Endothelial cell of umbilical vein (primary cell): ENCODE measurements around the gene NACAD. TPM values are rescaled to one million over a fixed set of nuclear protein-coding genes. Genes with fewer than 3 reads are reported as not detected.

ENCODE experiments used
- BruUV-seq: library from RNA; stranded (reverse); fragments of 400-500 nt; replicated peaks from 2 replicates; lab custom pipeline; 2021; lab: Mats Ljungman, UMichigan
- CTCF ChIA-PET: fragments of 300-600, 350-600 bp; sonication (Branson Sonifier 250); formaldehyde crosslinking; loops from one replicate; lab custom pipeline; 2021; ENCODE audit warnings: antibody characterized with exemption, inconsistent platforms; lab: Charles Lee
- POLR2A ChIA-PET: fragments of 300-600, 350-600 bp; sonication (Branson Sonifier 250); formaldehyde crosslinking; loops from one replicate; lab custom pipeline; 2021; ENCODE audit warnings: antibody characterized with exemption, inconsistent platforms; lab: Charles Lee
- DNase-seq: peaks from one replicate; pipeline ENCODE4 v3.0.0-alpha.2; 2011; ENCODE audit warnings: low read depth, low spot score
- FAIRE-seq: peaks from 2 replicates; lab custom pipeline; 2011; peaks lifted over from hg19 to GRCh38; lab: Jason Lieb, UNC
- H2AFZ ChIP-seq: 2 replicates; pipeline ENCODE4 v1.6.0; 2012; ENCODE audit warnings: low read depth, low read length, control low read depth, inconsistent platforms
- H3K27ac ChIP-seq: 2 replicates; pipeline ENCODE4 v1.5.1; 2011; ENCODE audit warnings: low read depth, mild to moderate bottlenecking, control low read depth, low read length, moderate library complexity; ENCODE audit not compliant: insufficient read depth
- H3K27me3 ChIP-seq, 2 experiments: 2 replicates each; pipeline versions ENCODE4 v1.6.0 to v1.6.1; 2011; ENCODE audit warnings: low read length in 2 of 2, mixed read lengths in 1 of 2; ENCODE audit not compliant: control insufficient read depth in 2 of 2, insufficient read depth in 2 of 2
- H3K36me3 ChIP-seq, 2 experiments: 2 replicates in 1 of 2; 3 replicates in 1 of 2; pipeline ENCODE4 v1.5.1; 2011; ENCODE audit warnings: low read length in 2 of 2, mild to moderate bottlenecking in 1 of 2, moderate library complexity in 1 of 2; ENCODE audit not compliant: control insufficient read depth in 2 of 2, insufficient read depth in 2 of 2; ENCODE audit errors: extremely low read depth in 1 of 2
- H3K4me1 ChIP-seq: 3 replicates; pipeline ENCODE4 v1.5.1; 2011; ENCODE audit warnings: mild to moderate bottlenecking, low read length; ENCODE audit not compliant: control insufficient read depth, insufficient read depth; ENCODE audit errors: extremely low read depth
- H3K4me2 ChIP-seq: 2 replicates; pipeline ENCODE4 v1.6.1; 2011; ENCODE audit warnings: low read length, control low read depth, mixed read lengths; ENCODE audit not compliant: insufficient read depth
- H3K4me3 ChIP-seq, 3 experiments: fragments of 200-600 bp in 1 of 3; sonication (generic), shearing (Covaris generic) in 1 of 3; replicated peaks in 1 of 3; 2 replicates each; pipeline ENCODE4 v1.5.1; 2011 to 2016; ENCODE audit warnings: control low read depth in 3 of 3, low read length in 3 of 3, mild to moderate bottlenecking in 2 of 3, inconsistent platforms in 1 of 3, low read depth in 1 of 3, moderate library complexity in 1 of 3; ENCODE audit not compliant: insufficient read depth in 1 of 3
- H3K79me2 ChIP-seq: 2 replicates; pipeline ENCODE4 v1.6.0; 2012; ENCODE audit warnings: low read length, inconsistent platforms; ENCODE audit not compliant: control insufficient read depth, insufficient read depth
- H3K9ac ChIP-seq: replicated peaks from 2 replicates; pipeline ENCODE3; 2011; ENCODE audit warnings: low read length, control low read depth; ENCODE audit not compliant: insufficient read depth; ENCODE audit errors: extremely low read depth
- H3K9me1 ChIP-seq: replicated peaks from 3 replicates; pipeline ENCODE4 v1.6.0; 2011; ENCODE audit warnings: mild to moderate bottlenecking, low read length; ENCODE audit not compliant: control insufficient read depth, insufficient read depth; ENCODE audit errors: extremely low read depth
- H3K9me3 ChIP-seq: replicated peaks from 2 replicates; pipeline ENCODE4 v1.5.1; 2012; ENCODE audit warnings: low read length, inconsistent platforms; ENCODE audit not compliant: control insufficient read depth, insufficient read depth
- H4K20me1 ChIP-seq: replicated peaks from 2 replicates; pipeline ENCODE3; 2011; ENCODE audit warnings: mild to moderate bottlenecking, low read length; ENCODE audit not compliant: control insufficient read depth, insufficient read depth; ENCODE audit errors: extremely low read depth
- EZH2 ChIP-seq: IDR thresholded peaks from 2 replicates; pipeline ENCODE4 v1.6.1; 2012; ENCODE audit warnings: borderline replicate concordance, low read depth, mild to moderate bottlenecking, moderate library complexity, low read length, inconsistent platforms; ENCODE audit not compliant: severe bottlenecking
- FOS ChIP-seq: IDR thresholded peaks from 2 replicates; pipeline ENCODE4 v1.6.1; 2011; ENCODE audit warnings: mild to moderate bottlenecking, low read length, moderate library complexity, borderline replicate concordance; ENCODE audit not compliant: insufficient read depth
- GATA2 ChIP-seq: IDR thresholded peaks from 2 replicates; pipeline ENCODE4 v1.7.0; 2011; ENCODE audit warnings: low read depth, mild to moderate bottlenecking, moderate library complexity, mixed read lengths, low read length; ENCODE audit not compliant: insufficient read length, insufficient read depth
- JUN ChIP-seq: IDR thresholded peaks from 2 replicates; pipeline ENCODE4 v1.6.1; 2011; ENCODE audit warnings: borderline replicate concordance, low read depth; ENCODE audit not compliant: insufficient read length, insufficient read depth
- MYC ChIP-seq: IDR thresholded peaks from one replicate; pipeline ENCODE4 v1.6.1; 2011; ENCODE audit warnings: mild to moderate bottlenecking, low read depth, low read length
- POLR2A ChIP-seq: IDR thresholded peaks from 2 replicates; pipeline ENCODE4 v1.6.1; 2012; ENCODE audit warnings: low read depth, mild to moderate bottlenecking, control low read depth, low read length
- POLR2AphosphoS5 ChIP-seq: IDR thresholded peaks from 2 replicates; pipeline ENCODE4 v1.6.1; 2012; ENCODE audit warnings: low read depth, mild to moderate bottlenecking, control low read depth, low read length, moderate library complexity; ENCODE audit not compliant: insufficient read depth
- dilution Hi-C: fragments of 300-500 bp; cut with MboI; formaldehyde crosslinking; loops from one replicate; pipeline ENCODE4 v1.15.0; 2019; ENCODE audit warnings: low sequenced_read_pairs; ENCODE audit not compliant: extremely low pct_ligation_motif_present
- intact Hi-C: fragments of 100-400 bp; cut with micrococcal nuclease; formaldehyde crosslinking; loops from one replicate; pipeline ENCODE4 v1.10.0; 2022
- polyA plus RNA-seq, 4 experiments: library from polyadenylated mRNA; depleted of rRNA in 3 of 4; stranded (reverse) in 3 of 4; unstranded in 1 of 4; fragments of >200 nt; gene quantifications; 2 replicates each; pipeline versions ENCODE4 v1.2.1 to v1.2.3, GENCODE V29; 2011 to 2012; ENCODE audit warnings: missing spikeins in 1 of 4
- total RNA-seq: library from RNA; stranded (reverse); gene quantifications from 2 replicates; pipeline ENCODE4 v1.2.3, GENCODE V29; 2021
- TF ChIP-seq, protein P1 (sequence below): IDR thresholded peaks from 2 replicates; pipeline ENCODE4 v1.6.1; 2011; ENCODE audit not compliant: insufficient read depth, insufficient read length
- TF ChIP-seq, protein P2 (sequence below), 2 donors: IDR thresholded peaks; 1 replicate in 1 of 2; 2 replicates in 1 of 2; pipeline ENCODE4 v1.5.1; 2011; ENCODE audit warnings: low read length in 2 of 2, mild to moderate bottlenecking in 2 of 2, moderate library complexity in 2 of 2, control low read depth in 1 of 2, inconsistent platforms in 1 of 2, low read depth in 1 of 2; ENCODE audit not compliant: insufficient read depth in 1 of 2; ENCODE audit errors: extremely low read depth in 1 of 2

Gene NACAD
- total and polyA plus RNA-seq, 2 donors (not counting 3 experiments of a cell fraction or from before 2014, with no cell fraction given) = 1.4 to 6.6 TPM

DNA sequence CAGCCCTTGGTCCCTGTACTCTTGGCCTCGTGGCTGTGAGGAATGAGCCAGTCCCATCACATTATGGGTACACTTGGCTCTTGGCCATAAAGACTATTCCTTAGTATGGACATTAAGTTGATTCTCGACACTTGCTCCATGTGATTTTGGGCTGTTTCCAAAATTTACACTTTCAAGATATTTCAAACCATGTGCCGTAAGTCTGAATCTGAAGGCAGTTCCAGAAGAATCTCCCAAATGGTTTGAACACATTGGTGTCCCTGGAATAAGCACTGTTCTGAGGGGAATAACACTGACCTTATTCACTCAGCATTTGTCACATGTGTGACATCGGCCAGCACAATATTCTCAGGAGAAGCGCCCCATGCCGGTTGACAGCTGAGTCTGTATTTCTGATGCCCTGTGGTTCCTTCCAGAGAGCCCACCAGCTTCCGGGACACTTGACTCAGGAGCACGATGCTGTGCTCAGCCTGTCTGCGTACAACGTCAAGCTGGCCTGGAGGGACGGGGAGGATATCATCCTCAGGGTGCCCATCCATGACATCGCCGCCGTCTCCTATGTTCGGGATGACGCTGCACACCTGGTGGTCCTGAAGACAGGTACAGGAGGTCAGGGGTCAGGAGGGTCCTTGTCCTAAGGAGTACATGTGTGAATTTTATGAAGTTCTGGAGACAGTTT, 24.6 kb downstream of the NACAD start:
- H3K4me1 ChIP-seq = no peaks in the 10 kb centered on the region
- no peak overlapping the region for H3K9ac ChIP-seq
- TF ChIP-seq GATA2 (no peak), POLR2A (no peak), FOS (no peak), POLR2AphosphoS5 (no peak), EZH2 (no peak), JUN (no peak), MYC (no peak)
- TF ChIP-seq, protein P1, sequence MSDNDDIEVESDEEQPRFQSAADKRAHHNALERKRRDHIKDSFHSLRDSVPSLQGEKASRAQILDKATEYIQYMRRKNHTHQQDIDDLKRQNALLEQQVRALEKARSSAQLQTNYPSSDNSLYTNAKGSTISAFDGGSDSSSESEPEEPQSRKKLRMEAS = no peak
- TF ChIP-seq, protein P2, sequence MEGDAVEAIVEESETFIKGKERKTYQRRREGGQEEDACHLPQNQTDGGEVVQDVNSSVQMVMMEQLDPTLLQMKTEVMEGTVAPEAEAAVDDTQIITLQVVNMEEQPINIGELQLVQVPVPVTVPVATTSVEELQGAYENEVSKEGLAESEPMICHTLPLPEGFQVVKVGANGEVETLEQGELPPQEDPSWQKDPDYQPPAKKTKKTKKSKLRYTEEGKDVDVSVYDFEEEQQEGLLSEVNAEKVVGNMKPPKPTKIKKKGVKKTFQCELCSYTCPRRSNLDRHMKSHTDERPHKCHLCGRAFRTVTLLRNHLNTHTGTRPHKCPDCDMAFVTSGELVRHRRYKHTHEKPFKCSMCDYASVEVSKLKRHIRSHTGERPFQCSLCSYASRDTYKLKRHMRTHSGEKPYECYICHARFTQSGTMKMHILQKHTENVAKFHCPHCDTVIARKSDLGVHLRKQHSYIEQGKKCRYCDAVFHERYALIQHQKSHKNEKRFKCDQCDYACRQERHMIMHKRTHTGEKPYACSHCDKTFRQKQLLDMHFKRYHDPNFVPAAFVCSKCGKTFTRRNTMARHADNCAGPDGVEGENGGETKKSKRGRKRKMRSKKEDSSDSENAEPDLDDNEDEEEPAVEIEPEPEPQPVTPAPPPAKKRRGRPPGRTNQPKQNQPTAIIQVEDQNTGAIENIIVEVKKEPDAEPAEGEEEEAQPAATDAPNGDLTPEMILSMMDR (IDR thresholded peaks at IDR 0.05; ENCODE audit: extremely low read depth in 1 of 2, insufficient read depth in 1 of 2, low read depth in 1 of 2, low read length in 2 of 2) = no peak
- H3K9me3 ChIP-seq = no peaks in the 10 kb centered on the region
- no peak overlapping the region for H3K27ac ChIP-seq
- H3K9me1 ChIP-seq = no peaks in the 10 kb centered on the region
- no peak overlapping the region for H3K4me2 ChIP-seq
- H3K36me3 ChIP-seq = peaks cover 4 to 11% of the 10 kb centered on the region in 2 experiments
- DNase-seq (no peak), FAIRE-seq (no peak)
- dilution Hi-C loops (no loop called here), intact Hi-C loops (no loop called here)
- peaks cover 2% of the 10 kb centered on the region for H4K20me1 ChIP-seq
- no peaks in the 10 kb centered on the region for H3K27me3 ChIP-seq
- CTCF ChIA-PET = no interaction called here
- H3K4me3 ChIP-seq = no peak overlapping the region
- POLR2A ChIA-PET = no interaction called here
- no peak overlapping the region for H2AFZ ChIP-seq
- no TSS peak for BruUV-seq
- peaks cover 14% of the 10 kb centered on the region for H3K79me2 ChIP-seq
